ENCODE results near the gene VCAN. TPM values are rescaled to one million over a fixed set of nuclear protein-coding genes. Genes with fewer than 3 reads are reported as not detected.

VCAN gene
- total RNA-seq, 6 experiments from 2014 or later = 3.8 to 13.8 (median 6.0) TPM

DNA sequence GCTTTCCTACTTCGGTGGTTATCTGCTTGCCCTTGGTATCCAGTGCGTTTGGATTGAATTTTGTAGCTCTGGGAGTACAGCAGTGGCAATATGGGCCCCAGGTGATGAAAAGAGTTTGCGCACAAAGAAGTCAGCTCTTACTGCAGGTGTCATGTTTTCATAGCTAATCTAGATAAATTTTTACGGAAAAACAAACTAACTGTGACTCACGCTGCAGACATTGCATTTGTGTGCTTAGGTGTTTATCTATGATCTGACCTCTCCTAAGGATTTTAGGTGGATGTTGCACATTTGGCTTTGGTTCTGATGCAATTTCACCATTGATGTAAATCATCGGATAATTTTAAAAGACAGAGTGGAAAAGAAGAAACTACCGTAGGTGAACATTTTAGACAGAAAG is 92.1 kb downstream of the VCAN start:
- TF ChIP-seq POLR2A (IDR thresholded peaks at IDR 0.05) = peak; percentile 31
- TF ChIP-seq, protein P1, sequence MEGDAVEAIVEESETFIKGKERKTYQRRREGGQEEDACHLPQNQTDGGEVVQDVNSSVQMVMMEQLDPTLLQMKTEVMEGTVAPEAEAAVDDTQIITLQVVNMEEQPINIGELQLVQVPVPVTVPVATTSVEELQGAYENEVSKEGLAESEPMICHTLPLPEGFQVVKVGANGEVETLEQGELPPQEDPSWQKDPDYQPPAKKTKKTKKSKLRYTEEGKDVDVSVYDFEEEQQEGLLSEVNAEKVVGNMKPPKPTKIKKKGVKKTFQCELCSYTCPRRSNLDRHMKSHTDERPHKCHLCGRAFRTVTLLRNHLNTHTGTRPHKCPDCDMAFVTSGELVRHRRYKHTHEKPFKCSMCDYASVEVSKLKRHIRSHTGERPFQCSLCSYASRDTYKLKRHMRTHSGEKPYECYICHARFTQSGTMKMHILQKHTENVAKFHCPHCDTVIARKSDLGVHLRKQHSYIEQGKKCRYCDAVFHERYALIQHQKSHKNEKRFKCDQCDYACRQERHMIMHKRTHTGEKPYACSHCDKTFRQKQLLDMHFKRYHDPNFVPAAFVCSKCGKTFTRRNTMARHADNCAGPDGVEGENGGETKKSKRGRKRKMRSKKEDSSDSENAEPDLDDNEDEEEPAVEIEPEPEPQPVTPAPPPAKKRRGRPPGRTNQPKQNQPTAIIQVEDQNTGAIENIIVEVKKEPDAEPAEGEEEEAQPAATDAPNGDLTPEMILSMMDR (IDR thresholded peaks at IDR 0.05) = no peak
- H3K4me3 ChIP-seq = peak overlapping the region in 1 of 3 donors; percentile 13
- peaks cover 0 to 14% (median 5%) of the 10 kb centered on the region in 4 donors for H3K4me1 ChIP-seq
- WGBS (ENCODE audit: insufficient coverage, low coverage, low lambda C conversion rate, missing lambda C conversion rate) = 13% methylated on average over 7 of the region's 7 CpGs
- H3K27ac ChIP-seq = peak overlapping the region in 2 of 3 donors; percentile 37 to 44
- intact Hi-C loops (cut with DNase I) = no loop called here
- DNase-seq (peak in 2 of 3 donors; percentile 27 to 52), ATAC-seq (peak; percentile 80 to 94 (median 87))
- no peaks in the 10 kb centered on the region for H3K36me3 ChIP-seq
- no peaks in the 10 kb centered on the region for H3K9me3 ChIP-seq
- H3K27me3 ChIP-seq = no peaks in the 10 kb centered on the region

DNA sequence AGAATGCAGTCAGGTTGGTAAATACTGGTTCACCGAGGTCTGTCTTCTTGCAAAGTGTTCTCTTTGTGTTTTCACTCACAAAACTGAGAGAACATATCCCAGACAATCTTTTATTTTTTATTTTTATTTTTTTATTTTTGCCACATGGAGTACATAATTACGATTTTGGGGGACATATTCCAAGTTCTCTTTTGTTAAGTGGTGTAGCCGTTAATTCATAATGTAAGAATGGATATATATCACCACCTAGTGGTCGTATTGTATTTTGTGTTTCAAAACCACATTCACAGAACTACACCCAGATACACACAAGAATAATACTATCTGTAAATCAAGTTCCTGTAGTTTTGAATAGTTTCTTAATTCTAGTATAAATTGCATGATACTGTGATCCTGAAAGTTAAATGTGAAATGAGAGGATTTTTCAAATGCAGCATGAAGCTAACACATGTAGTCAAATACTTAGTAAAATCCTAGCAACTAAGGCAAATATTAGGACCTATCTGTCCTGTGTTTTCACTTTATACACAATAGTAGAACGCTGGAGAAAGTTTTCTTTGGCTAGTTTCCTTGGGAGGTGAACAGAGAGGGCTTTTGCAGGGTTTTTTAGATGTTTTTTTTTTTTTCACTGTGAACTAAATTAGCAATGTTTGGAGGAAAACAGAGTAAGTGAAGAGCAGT is 92.7 kb downstream of the VCAN start:
- H3K4me3 ChIP-seq = peak overlapping the region in 1 of 3 donors; percentile 13
- ATAC-seq (peak; percentile 78 to 86 (median 82)), DNase-seq (no peak)
- no peaks in the 10 kb centered on the region for H3K27me3 ChIP-seq
- H3K27ac ChIP-seq = peak overlapping the region in 2 of 3 donors; percentile 19 to 42
- no peaks in the 10 kb centered on the region for H3K9me3 ChIP-seq
- no peaks in the 10 kb centered on the region for H3K36me3 ChIP-seq
- TF ChIP-seq, protein P1 (IDR thresholded peaks at IDR 0.05) = peak; percentile 65 to 75 (median 72)
- no peak for TF ChIP-seq POLR2A (IDR thresholded peaks at IDR 0.05)
- WGBS (ENCODE audit: insufficient coverage, low coverage, low lambda C conversion rate, missing lambda C conversion rate) = 4% methylated on average over 5 of the region's 5 CpGs
- peaks cover 0 to 14% (median 5%) of the 10 kb centered on the region in 4 donors for H3K4me1 ChIP-seq
- intact Hi-C loops (cut with DNase I) = no loop called here

DNA sequence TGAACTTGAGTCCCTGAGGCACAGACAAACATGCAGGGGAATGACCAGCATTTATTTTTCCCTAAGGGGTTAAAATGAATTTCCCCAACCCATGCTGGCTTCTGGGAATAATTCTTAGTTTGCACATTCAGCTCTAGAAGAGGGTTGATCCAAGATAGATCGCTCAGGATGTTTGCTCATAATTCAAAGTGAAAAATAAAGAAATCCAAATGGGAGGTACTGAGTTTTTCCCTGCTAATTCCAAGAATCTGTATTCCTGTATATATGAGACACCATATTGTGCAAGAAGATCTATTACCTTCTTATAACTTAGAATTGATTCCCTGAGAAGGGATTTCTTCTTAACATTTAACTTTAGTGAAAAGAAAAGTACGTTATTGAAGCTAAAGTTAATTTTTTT is 96.2 kb downstream of the VCAN start:
- ATAC-seq (no peak), DNase-seq (no peak)
- H3K4me1 ChIP-seq = peaks cover 0 to 11% (median 3%) of the 10 kb centered on the region in 4 donors
- no peak overlapping the region for H3K27ac ChIP-seq
- intact Hi-C loops (cut with DNase I) = no loop called here
- no peaks in the 10 kb centered on the region for H3K27me3 ChIP-seq
- no peaks in the 10 kb centered on the region for H3K36me3 ChIP-seq
- H3K9me3 ChIP-seq = no peaks in the 10 kb centered on the region
- no peak overlapping the region for H3K4me3 ChIP-seq
- TF ChIP-seq, protein P1 (IDR thresholded peaks at IDR 0.05) = no peak
- no peak for TF ChIP-seq POLR2A (IDR thresholded peaks at IDR 0.05)
- 55% methylated on average over 2 of the region's 2 CpGs for WGBS (ENCODE audit: insufficient coverage, low coverage, low lambda C conversion rate, missing lambda C conversion rate)

- DNase-seq (no peak), ATAC-seq (no peak)
- no peaks in the 10 kb centered on the region for H3K9me3 ChIP-seq
- no peak for TF ChIP-seq POLR2A (IDR thresholded peaks at IDR 0.05)
- TF ChIP-seq, protein P1 (IDR thresholded peaks at IDR 0.05) = no peak
- no peaks in the 10 kb centered on the region for H3K27me3 ChIP-seq
- H3K4me1 ChIP-seq = peaks cover 0 to 7% (median 1%) of the 10 kb centered on the region in 4 donors
- 69% methylated on average over 2 of the region's 2 CpGs for WGBS (ENCODE audit: insufficient coverage, low coverage, low lambda C conversion rate, missing lambda C conversion rate)
- no peak overlapping the region for H3K4me3 ChIP-seq
- H3K36me3 ChIP-seq = no peaks in the 10 kb centered on the region
- intact Hi-C loops (cut with DNase I) = no loop called here
- no peak overlapping the region for H3K27ac ChIP-seq
Measured at GRCh38 chr5:83568186-83568585, 96.6 kb downstream of the VCAN start.
